ENCODE measurements around the gene CD300E.

Gene CD300E

GRCh38 chr17:74623693-74624093 lies at the start of gene CD300E:
Gene CD300E (minus strand): TSS chr17:74623738. CDS start chr17:74623621, 117 bp downstream.
- no peak for DNase-seq (ENCODE audit: low read depth)
- TF ChIP-seq, protein P1, sequence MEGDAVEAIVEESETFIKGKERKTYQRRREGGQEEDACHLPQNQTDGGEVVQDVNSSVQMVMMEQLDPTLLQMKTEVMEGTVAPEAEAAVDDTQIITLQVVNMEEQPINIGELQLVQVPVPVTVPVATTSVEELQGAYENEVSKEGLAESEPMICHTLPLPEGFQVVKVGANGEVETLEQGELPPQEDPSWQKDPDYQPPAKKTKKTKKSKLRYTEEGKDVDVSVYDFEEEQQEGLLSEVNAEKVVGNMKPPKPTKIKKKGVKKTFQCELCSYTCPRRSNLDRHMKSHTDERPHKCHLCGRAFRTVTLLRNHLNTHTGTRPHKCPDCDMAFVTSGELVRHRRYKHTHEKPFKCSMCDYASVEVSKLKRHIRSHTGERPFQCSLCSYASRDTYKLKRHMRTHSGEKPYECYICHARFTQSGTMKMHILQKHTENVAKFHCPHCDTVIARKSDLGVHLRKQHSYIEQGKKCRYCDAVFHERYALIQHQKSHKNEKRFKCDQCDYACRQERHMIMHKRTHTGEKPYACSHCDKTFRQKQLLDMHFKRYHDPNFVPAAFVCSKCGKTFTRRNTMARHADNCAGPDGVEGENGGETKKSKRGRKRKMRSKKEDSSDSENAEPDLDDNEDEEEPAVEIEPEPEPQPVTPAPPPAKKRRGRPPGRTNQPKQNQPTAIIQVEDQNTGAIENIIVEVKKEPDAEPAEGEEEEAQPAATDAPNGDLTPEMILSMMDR (IDR thresholded peaks at IDR 0.05; ENCODE audit: control insufficient read depth, insufficient read depth, low read depth, low read length, missing control alignments) = no peak
- H3K4me3 ChIP-seq (ENCODE audit: control insufficient read depth, low read depth, low read length) = no peak within 1 kb of the TSS

DNA sequence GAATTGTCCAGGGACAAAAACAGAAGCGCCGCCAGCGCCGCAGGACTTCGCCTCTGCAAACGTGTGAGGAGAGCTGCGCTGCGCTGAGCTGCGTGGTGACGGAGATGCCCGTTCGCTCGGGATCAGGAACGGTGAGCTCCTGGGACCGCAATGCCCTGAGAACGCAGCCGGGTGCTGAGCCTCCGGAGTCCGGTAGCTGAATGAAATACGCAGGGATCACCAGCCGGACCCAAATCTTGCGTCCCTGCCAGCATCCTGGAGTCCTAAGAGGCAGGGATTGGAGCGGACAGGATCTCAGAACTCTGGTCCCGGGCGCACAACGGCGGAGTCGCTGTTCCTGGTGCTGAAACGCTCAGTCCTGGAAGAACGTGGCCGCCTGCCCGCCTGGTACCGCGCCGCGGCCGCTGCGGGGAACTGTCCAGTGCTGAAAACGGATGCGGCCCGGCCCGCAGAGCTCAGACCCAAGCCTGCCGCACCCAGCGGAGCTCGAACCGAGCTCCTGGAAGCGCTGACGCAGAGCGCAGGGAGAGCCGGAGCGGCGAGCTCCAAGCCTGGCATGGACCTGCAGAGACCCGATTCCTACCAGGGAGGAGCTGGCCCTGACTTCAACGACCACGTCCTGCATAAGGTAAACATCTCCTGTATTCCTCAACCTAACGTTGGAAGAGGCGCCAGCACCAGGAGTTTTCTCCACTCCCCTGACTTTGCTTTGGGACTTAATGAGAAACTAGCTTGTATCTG lies 47.7 kb upstream of the CD300E start:
- TF ChIP-seq, protein P1 (IDR thresholded peaks at IDR 0.05; ENCODE audit: control insufficient read depth, insufficient read depth, low read depth, low read length, missing control alignments) = no peak
- DNase-seq (ENCODE audit: low read depth) = peak; percentile 5
- no peak overlapping the region for H3K4me3 ChIP-seq (ENCODE audit: control insufficient read depth, low read depth, low read length)

DNA sequence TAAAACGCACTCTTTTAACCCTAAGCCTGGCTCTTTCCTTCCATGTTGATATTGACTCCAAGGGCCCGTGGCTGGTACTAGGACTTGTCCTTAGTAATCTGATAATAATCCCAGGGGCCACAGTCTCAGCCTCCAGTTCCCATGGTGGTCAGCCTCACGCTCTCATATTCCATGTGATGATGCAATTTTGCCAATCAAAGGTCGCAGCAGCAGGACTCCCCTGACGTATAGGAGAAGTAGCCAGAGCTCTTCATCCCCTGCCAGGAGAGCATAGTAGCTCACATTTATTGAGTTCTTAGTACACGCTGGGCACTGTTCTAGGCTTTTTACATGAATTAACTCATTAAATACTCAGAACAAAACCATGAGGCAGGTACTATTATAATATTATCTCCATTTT lies 46.8 kb upstream of the CD300E start:
- TF ChIP-seq, protein P1 (IDR thresholded peaks at IDR 0.05; ENCODE audit: control insufficient read depth, insufficient read depth, low read depth, low read length, missing control alignments) = no peak
- DNase-seq (ENCODE audit: low read depth) = no peak
- no peak overlapping the region for H3K4me3 ChIP-seq (ENCODE audit: control insufficient read depth, low read depth, low read length)

- TF ChIP-seq, protein P1 (IDR thresholded peaks at IDR 0.05; ENCODE audit: control insufficient read depth, insufficient read depth, low read depth, low read length, missing control alignments) = no peak
- no peak for DNase-seq (ENCODE audit: low read depth)
- no peak overlapping the region for H3K4me3 ChIP-seq (ENCODE audit: control insufficient read depth, low read depth, low read length)
These were observed 40.0 kb upstream of the CD300E start for GRCh38 chr17:74663561-74663960.

- DNase-seq (ENCODE audit: low read depth) = no peak
These were observed 36.4 kb upstream of the CD300E start for GRCh38 chr17:74659889-74660288.

GRCh38 chr17:74658620-74659019 lies 35.1 kb upstream of the CD300E start:
- no peak overlapping the region for H3K4me3 ChIP-seq (ENCODE audit: control insufficient read depth, low read depth, low read length)
- TF ChIP-seq, protein P1 (IDR thresholded peaks at IDR 0.05; ENCODE audit: control insufficient read depth, insufficient read depth, low read depth, low read length, missing control alignments) = no peak
- DNase-seq (ENCODE audit: low read depth) = no peak

More at GRCh38 chr17:74659889-74660288, 36.4 kb upstream of the CD300E start:
- H3K4me3 ChIP-seq (ENCODE audit: control insufficient read depth, low read depth, low read length) = no peak overlapping the region
- TF ChIP-seq, protein P1 (IDR thresholded peaks at IDR 0.05; ENCODE audit: control insufficient read depth, insufficient read depth, low read depth, low read length, missing control alignments) = no peak

Data from AG09309 (cell line).